GM23338 (cell line): ENCODE measurements around the gene ATP9A.

ENCODE experiments used
- CREB1 ChIP-seq: fragments of 250-450 bp; sonication (Bioruptor Pico); IDR thresholded peaks from 2 replicates; pipeline ENCODE4 v1.5.0; 2020; ENCODE audit warnings: low read depth, mild to moderate bottlenecking, moderate library complexity
- EZH2 ChIP-seq: fragments of 200-600 bp; sonication (generic); IDR thresholded peaks from one replicate; pipeline ENCODE4 v1.8.0; 2017; ENCODE audit warnings: antibody characterized with exemption, mild to moderate bottlenecking, low read depth; ENCODE audit not compliant: unreplicated experiment
- EZH2phosphoT487 ChIP-seq: fragments of 200-600 bp; sonication (generic); IDR thresholded peaks from one replicate; pipeline ENCODE4 v1.8.1; 2018; ENCODE audit warnings: antibody characterized with exemption; ENCODE audit not compliant: unreplicated experiment
- POLR2AphosphoS5 ChIP-seq: IDR thresholded peaks from 2 replicates; pipeline ENCODE4 v1.6.1; 2016; ENCODE audit warnings: antibody characterized with exemption, low read depth
- TF ChIP-seq, protein P1 (sequence below), 2 experiments: fragments of 200-600 bp in 1 of 2; sonication (generic) in 1 of 2; conservative IDR thresholded peaks; 2 replicates each; pipeline versions ENCODE4 v1.5.1 to v1.6.1; 2016 to 2017; ENCODE audit warnings: antibody characterized with exemption in 2 of 2, low read depth in 2 of 2, mild to moderate bottlenecking in 2 of 2, moderate library complexity in 1 of 2
- TF ChIP-seq, protein P2 (sequence below): IDR thresholded peaks from one replicate; pipeline ENCODE4 v1.6.1; 2018; ENCODE audit warnings: antibody characterized with exemption; ENCODE audit not compliant: unreplicated experiment
- TF ChIP-seq, protein P3 (sequence below): IDR thresholded peaks from 2 replicates; pipeline ENCODE4 v1.6.1; 2016; ENCODE audit warnings: antibody characterized with exemption
- TF ChIP-seq, protein P4 (sequence below): fragments of 250-450 bp; sonication (Bioruptor Pico); IDR thresholded peaks from 2 replicates; pipeline ENCODE4 v1.5.0; 2020; ENCODE audit warnings: mild to moderate bottlenecking, moderate library complexity

DNA sequence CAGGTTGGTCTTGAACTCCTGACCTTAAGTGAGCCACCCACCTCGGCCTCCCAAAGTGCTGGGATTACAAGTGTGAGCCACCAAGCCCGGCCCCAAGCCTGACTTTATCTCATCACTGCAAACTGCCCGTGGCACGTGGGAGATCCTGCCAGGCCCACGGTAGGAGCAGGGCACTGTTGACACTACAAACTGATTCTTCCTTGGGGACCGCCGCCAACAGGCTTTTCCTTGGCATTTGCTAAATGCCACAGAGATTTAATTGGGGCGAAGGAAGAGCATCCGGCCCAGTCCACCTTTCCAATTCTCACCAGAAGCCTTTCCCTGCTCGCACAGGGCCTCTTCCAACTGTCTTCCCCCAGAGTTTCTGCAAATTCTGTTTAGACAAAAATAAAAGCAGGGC is 11.0 kb downstream of the ATP9A start:
- TF ChIP-seq, protein P1, sequence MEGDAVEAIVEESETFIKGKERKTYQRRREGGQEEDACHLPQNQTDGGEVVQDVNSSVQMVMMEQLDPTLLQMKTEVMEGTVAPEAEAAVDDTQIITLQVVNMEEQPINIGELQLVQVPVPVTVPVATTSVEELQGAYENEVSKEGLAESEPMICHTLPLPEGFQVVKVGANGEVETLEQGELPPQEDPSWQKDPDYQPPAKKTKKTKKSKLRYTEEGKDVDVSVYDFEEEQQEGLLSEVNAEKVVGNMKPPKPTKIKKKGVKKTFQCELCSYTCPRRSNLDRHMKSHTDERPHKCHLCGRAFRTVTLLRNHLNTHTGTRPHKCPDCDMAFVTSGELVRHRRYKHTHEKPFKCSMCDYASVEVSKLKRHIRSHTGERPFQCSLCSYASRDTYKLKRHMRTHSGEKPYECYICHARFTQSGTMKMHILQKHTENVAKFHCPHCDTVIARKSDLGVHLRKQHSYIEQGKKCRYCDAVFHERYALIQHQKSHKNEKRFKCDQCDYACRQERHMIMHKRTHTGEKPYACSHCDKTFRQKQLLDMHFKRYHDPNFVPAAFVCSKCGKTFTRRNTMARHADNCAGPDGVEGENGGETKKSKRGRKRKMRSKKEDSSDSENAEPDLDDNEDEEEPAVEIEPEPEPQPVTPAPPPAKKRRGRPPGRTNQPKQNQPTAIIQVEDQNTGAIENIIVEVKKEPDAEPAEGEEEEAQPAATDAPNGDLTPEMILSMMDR (conservative IDR thresholded peaks at IDR 0.05; ENCODE audit: low read depth in 2 of 2): no peak
- TF ChIP-seq, protein P2, sequence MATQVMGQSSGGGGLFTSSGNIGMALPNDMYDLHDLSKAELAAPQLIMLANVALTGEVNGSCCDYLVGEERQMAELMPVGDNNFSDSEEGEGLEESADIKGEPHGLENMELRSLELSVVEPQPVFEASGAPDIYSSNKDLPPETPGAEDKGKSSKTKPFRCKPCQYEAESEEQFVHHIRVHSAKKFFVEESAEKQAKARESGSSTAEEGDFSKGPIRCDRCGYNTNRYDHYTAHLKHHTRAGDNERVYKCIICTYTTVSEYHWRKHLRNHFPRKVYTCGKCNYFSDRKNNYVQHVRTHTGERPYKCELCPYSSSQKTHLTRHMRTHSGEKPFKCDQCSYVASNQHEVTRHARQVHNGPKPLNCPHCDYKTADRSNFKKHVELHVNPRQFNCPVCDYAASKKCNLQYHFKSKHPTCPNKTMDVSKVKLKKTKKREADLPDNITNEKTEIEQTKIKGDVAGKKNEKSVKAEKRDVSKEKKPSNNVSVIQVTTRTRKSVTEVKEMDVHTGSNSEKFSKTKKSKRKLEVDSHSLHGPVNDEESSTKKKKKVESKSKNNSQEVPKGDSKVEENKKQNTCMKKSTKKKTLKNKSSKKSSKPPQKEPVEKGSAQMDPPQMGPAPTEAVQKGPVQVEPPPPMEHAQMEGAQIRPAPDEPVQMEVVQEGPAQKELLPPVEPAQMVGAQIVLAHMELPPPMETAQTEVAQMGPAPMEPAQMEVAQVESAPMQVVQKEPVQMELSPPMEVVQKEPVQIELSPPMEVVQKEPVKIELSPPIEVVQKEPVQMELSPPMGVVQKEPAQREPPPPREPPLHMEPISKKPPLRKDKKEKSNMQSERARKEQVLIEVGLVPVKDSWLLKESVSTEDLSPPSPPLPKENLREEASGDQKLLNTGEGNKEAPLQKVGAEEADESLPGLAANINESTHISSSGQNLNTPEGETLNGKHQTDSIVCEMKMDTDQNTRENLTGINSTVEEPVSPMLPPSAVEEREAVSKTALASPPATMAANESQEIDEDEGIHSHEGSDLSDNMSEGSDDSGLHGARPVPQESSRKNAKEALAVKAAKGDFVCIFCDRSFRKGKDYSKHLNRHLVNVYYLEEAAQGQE: no peak
- TF ChIP-seq, protein P3, sequence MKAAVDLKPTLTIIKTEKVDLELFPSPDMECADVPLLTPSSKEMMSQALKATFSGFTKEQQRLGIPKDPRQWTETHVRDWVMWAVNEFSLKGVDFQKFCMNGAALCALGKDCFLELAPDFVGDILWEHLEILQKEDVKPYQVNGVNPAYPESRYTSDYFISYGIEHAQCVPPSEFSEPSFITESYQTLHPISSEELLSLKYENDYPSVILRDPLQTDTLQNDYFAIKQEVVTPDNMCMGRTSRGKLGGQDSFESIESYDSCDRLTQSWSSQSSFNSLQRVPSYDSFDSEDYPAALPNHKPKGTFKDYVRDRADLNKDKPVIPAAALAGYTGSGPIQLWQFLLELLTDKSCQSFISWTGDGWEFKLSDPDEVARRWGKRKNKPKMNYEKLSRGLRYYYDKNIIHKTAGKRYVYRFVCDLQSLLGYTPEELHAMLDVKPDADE: no peak
- TF ChIP-seq EZH2 (no peak), EZH2phosphoT487 (no peak), POLR2AphosphoS5 (no peak), CREB1 (CRISPR knock-in tag) (no peak)
- TF ChIP-seq, protein P4, sequence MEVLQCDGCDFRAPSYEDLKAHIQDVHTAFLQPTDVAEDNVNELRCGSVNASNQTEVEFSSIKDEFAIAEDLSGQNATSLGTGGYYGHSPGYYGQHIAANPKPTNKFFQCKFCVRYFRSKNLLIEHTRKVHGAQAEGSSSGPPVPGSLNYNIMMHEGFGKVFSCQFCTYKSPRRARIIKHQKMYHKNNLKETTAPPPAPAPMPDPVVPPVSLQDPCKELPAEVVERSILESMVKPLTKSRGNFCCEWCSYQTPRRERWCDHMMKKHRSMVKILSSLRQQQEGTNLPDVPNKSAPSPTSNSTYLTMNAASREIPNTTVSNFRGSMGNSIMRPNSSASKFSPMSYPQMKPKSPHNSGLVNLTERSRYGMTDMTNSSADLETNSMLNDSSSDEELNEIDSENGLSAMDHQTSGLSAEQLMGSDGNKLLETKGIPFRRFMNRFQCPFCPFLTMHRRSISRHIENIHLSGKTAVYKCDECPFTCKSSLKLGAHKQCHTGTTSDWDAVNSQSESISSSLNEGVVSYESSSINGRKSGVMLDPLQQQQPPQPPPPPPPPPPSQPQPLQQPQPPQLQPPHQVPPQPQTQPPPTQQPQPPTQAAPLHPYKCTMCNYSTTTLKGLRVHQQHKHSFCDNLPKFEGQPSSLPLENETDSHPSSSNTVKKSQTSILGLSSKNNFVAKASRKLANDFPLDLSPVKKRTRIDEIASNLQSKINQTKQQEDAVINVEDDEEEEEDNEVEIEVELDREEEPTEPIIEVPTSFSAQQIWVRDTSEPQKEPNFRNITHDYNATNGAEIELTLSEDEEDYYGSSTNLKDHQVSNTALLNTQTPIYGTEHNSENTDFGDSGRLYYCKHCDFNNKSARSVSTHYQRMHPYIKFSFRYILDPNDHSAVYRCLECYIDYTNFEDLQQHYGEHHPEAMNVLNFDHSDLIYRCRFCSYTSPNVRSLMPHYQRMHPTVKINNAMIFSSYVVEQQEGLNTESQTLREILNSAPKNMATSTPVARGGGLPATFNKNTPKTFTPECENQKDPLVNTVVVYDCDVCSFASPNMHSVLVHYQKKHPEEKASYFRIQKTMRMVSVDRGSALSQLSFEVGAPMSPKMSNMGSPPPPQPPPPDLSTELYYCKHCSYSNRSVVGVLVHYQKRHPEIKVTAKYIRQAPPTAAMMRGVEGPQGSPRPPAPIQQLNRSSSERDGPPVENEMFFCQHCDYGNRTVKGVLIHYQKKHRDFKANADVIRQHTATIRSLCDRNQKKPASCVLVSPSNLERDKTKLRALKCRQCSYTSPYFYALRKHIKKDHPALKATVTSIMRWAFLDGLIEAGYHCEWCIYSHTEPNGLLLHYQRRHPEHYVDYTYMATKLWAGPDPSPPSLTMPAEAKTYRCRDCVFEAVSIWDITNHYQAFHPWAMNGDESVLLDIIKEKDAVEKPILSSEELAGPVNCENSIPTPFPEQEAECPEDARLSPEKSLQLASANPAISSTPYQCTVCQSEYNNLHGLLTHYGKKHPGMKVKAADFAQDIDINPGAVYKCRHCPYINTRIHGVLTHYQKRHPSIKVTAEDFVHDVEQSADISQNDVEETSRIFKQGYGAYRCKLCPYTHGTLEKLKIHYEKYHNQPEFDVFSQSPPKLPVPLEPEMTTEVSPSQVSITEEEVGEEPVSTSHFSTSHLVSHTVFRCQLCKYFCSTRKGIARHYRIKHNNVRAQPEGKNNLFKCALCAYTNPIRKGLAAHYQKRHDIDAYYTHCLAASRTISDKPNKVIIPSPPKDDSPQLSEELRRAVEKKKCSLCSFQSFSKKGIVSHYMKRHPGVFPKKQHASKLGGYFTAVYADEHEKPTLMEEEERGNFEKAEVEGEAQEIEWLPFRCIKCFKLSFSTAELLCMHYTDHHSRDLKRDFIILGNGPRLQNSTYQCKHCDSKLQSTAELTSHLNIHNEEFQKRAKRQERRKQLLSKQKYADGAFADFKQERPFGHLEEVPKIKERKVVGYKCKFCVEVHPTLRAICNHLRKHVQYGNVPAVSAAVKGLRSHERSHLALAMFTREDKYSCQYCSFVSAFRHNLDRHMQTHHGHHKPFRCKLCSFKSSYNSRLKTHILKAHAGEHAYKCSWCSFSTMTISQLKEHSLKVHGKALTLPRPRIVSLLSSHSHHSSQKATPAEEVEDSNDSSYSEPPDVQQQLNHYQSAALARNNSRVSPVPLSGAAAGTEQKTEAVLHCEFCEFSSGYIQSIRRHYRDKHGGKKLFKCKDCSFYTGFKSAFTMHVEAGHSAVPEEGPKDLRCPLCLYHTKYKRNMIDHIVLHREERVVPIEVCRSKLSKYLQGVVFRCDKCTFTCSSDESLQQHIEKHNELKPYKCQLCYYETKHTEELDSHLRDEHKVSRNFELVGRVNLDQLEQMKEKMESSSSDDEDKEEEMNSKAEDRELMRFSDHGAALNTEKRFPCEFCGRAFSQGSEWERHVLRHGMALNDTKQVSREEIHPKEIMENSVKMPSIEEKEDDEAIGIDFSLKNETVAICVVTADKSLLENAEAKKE (CRISPR knock-in tag): no peak
